ENCODE measurements around the gene LMCD1.

The LMCD1 gene, protein sequence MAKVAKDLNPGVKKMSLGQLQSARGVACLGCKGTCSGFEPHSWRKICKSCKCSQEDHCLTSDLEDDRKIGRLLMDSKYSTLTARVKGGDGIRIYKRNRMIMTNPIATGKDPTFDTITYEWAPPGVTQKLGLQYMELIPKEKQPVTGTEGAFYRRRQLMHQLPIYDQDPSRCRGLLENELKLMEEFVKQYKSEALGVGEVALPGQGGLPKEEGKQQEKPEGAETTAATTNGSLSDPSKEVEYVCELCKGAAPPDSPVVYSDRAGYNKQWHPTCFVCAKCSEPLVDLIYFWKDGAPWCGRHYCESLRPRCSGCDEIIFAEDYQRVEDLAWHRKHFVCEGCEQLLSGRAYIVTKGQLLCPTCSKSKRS

DNA sequence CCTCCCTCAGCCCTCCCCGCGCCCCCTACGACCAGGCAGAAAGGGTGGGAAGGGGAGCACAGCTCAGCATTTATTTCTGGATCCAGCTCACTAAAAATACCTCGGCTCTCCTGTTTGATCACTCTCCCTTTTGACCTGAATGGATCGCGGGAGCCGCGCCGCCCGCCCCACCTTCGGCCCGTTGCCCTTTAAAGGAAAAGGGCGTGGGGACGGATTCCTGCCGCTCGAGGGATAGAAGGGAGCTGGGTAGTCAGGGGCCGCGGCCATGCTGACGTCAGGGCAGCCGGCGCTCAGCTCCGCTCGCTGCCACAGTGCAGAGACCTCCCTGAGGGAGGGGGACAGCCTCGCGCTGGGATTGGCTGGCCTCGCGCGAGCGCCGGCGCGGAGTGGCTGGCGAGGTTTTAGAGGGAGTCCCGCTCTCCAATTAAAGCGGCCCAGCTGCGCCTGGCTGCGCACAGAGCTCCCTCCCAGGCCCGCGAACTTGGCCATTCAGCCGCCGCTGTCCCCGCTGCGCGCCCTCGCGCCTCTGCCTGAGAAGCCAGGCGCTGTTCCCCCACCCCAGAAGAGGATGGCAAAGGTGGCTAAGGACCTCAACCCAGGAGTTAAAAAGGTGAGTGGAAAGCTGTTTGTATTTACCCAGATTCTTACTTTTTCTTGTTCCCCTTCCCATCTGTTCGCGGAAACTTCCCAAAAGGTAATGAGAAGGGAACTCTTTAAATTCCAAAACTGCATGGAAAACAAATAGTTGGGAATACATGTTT, at the start of gene LMCD1:
LMCD1 (plus strand) TSS at position 453 of the 761 bp plus-strand sequence; CDS start at position 569, 116 bp downstream.
- DNase-seq = peak; percentile 74 to 98 (median 95)

DNA sequence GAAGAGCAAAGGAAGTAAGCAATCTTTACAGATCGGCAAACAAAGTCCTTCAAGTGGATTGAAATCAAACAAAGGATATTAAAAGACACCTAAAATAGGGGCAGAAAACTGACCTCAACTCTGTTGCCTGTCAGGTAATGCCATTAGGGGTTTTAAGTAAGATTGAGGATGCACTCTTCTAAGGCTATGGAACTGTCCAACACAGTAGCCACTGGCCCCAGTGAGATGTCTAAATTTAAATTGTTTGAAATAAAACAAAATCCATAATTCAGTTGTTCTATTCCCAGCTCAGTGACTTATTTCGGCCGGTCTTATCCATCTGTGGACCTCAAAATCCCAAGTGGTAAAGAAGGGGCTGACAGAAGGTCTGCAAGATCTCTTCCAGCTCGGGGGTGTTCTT, 49.5 kb upstream of the LMCD1 start:
- no peak for DNase-seq

DNA sequence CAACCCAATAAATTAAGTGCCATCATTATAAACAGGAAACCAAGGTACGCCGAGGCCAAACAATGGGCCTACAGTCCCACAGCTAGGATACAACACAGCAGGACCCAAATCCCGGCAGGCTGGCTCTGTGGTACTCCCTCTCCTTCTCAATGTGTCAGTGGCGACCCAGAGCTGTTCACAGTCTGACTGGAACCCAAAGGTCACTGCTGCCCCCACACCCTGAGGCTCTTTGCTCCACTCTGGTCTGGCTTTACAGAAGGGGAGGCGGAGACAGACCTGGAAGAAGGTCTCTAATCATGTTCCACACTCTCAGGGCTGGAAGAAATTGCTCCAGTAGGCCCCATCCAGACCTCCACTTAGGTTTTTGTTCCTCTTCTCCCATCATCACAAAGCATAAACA, 48.5 kb upstream of the LMCD1 start:
- no peak for DNase-seq

DNA sequence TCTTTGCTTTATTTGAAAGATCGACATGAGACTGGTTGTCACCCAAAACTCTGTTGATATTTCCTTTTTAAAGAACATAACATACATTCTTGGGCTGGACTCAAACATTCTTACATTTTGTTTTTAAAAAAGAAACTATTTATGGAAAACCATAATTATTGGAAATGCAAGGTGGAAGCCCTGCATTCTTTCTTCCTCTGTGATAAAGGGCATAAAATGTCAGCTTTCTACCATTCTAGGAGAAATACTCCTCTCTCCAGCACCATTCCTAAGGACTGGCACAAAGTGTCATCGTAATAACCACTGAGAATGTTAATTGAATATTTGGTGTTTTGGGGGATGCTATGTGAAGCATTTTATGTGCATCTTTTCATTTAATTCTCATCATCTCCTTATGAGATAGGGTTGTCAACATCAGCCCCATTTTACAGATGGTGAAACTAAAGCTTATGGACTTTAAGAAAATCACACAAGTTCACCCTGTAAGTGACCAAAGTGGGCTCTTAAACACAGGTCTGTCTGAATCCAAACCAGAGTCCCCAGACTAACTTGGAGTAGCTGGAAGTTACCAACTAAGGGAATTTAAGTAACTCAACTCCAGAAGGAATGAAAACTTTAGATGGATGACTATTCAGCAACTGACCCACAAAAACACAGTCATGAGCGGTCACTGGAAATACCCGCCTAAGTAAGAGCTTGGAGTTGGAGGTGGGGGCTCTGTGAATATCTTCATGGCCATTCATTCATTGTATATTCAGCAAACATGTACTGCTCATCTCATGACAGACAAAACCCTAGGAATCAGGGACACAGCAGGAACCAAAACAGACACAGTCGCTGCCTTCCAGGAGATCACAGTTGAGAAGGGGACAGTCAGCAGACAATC, 45.9 kb upstream of the LMCD1 start:
- no peak for DNase-seq

DNA sequence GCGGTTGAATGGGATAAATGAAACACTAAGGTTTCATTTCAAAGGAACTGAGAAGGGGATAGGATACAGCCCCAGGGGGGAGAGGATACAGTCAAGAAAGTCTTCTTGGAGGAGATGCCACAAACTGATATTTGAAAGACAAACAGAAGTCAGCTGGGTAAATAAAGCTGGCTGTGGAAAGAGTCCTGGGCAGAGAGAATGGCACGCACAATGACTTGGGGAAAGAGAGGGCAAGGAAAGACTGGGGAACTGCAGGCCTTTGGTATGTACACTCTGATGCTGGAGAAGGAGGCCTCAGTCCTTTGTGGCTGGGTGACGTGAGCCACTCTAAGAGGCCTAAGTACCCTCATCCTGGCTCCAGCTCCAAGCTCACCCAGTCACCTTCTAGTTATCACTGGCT, 45.2 kb upstream of the LMCD1 start:
- no peak for DNase-seq

DNA sequence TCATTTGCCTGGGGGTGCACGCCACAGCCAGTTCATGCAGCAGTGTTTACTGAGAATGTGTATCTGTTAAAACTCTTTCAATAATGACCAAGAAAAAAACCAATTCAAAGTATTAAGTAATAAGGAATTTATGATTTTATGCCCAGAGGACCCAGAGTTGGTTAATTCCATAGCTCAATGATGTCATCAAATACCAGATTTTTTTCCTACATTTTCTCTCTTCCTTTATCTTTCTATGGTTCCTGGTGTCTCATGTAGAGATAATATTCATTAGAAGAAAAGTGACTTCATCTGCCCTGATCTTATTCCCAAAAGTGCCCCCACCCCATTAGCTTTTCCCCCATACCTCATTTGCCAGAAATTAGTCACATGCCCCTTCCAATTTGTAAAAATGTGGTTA, 44.6 kb upstream of the LMCD1 start:
- DNase-seq = no peak

DNA sequence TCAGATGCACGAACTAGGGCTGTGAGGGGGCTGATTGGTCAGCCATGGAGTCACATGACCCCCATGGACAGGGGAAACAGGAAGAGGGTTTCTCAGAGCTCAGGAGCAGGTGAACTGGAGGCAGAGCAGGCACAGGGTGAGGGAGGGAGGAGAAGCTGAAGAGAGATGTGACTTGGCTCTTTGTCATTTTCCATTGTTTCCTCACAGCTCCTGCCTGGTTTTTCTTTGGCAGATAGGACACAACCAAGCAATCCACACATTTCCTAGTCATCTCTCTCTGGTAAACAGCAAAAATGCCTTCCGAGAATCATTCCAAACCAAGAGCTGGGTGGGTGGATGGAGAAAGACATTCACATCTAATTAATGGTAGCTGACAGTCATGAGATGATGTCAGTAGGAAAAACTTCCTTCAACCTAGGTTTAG, 43.4 kb upstream of the LMCD1 start:
- DNase-seq = no peak

DNA sequence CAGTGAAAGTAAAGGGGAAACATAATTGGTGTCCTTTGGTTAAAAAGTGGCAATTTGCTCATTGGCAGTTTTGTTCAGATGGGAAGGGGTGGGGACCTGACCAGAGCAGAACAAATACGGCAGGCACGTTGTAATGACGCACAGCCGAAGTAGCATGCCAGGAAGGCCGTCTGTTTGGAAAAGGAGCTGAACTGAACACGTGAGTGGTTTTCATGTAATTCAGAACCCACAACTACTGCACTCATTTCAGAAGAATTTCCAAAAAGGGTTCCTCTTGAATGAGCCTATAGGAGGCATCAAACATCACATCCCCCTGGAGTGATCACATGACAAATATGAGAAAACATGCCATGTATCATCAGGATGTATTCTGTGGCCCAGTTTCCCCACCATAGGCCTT, 42.9 kb upstream of the LMCD1 start:
- DNase-seq = no peak

DNA sequence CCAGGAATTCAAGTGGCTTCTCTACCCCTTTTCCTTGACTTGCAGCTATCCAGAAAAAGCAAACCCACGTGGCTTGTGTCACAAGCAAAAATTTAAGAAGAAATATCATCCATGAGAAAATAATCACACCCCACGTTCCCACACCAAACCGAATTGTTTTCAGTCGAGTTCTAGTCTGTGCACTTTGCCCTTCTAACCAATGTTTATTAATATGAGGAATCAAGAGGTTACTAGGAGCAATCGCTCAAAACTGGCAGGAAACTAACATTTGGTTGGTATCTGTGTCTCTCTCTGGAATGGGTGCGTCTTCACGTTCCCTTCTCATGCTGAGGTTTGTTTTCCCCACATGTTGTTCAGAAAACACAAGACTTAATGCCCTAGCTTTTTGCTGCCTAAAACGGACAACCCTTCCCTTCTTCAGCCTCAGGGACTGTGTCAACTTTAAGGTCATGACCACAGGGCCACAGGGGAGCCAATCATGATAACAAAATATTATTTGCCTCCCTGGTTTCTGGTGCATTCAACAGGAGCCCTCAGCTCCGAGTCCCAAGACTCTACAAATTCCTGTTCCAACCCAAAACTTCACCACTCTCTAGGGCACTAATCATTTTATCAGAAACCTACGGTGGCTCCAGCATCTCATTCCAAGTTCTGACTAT, 41.4 kb upstream of the LMCD1 start:
- no peak for DNase-seq

DNA sequence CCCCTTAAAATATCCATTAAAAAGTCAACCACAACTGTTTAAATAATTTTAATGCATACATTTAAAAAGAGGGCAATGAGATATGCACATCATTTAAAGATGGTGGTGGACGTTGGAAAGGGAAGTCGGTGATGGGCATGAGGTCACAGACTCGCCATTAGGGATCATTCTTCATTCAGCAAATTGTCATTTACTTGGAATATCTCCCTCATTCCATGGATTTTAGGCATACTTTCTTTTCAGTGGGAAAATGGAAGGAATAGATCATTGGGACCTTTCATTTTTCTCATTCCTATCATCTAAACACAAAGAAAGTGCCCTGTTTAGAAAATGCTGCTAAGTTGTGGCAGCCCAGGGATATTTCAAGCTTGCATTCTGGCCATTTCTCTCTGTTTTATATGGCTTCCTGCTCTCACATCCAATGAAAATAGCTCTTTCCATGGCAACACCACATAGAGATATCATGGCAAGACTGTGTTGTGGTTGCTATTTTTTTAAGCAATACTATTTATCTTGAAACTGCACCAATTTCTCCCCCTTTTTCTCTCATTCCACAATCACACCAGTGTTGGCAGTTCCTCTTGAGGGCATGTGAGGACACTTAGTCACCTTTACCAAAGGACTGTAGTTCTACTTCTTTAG, 40.7 kb upstream of the LMCD1 start:
- DNase-seq = no peak

DNA sequence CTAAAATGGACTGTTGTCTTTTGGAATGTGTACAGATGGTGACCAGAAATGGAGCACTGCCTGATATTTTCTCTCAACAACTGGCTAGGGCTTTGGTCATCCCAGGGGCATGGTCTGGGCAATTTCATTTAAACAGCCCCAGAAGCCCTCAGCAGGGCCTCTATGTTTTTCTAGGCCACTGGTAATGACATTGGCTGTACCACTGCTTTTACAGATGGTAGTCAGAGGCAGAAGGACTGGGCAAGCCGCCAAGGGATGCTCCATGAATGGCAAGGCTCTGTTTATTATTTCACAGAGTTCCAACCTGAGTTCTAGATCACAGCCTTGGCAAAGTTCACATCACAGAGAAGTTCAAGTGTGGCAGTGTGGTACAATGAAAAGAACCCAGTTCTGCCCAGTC, 37.0 kb upstream of the LMCD1 start:
- DNase-seq = peak in 29 of 56 donors; percentile 2 to 63 (median 16)

DNA sequence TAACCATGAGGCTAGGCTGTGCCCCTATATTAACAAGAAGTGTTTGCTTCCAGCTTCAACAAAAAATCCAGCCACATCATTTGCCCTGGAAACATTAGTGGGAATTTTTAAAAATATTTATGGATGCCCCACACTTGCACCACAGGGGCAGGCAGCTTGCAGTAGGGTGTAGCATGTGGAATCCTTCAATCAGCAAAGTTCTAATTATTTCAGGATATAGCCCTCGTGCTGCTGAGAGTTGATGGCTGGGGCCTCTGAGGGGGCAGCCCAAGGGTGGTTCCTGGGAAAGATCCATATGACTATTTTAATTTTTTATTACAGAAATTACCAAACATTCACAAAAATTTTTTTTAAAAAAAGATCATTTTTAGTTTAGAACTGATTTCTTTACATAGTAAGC, 35.1 kb upstream of the LMCD1 start:
- no peak for DNase-seq

DNA sequence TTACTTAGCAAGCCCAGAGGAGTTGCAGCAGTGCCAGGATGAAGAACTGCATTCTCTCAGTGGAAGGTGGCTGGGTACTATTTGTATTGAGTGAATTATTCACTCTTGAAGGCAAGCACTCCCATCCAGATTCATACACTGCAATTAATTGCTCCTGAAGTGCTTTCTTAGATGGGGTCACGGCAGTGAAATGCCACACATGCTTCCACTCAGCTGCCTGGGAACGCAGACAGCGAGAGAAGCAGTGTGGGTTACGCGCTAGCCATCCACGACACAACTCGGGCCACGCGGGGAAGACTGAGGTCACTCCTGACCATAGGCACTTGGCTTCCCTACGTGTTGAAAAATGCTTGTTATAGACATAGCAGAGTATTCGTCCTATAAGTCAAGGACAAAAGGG, 30.8 kb upstream of the LMCD1 start:
- DNase-seq = no peak

DNA sequence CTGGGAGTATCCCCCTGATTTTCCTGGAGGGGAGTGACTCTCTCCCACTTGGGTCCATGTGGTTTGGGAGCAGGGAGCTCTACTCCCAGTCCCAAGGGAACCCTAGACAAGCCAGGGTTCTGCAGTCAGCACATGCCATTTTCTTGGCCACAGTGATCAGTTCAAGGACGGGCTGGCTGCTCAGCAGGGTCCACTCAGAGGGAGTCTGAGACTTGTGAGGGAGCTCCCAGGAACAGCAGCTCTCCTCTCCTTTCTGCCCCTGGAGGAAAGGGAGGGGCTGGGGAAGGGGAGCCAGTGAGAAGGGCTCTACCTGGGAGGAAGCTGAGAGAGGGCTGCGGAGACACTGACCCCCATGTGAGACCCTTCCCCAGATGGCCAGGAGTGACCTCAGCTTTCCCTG, 29.1 kb upstream of the LMCD1 start:
- DNase-seq = no peak

DNA sequence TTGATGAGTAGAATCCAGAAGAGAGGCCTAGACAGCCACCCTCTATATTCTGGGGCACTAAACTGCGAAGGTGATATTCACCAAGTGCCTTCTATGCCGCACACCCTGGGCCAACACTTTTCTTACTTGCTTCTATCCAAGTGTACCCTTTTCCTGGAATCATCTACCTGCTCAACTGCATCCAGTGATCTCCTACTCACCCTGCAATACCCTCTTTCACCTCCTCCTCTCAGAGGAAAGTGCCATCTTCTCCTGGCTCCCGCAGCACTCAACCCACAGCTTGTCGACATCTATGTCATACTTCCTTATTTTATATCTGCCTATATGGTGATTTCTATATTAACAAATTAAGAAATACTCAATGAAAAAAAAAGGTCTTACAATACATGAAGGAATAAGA, 28.6 kb upstream of the LMCD1 start:
- no peak for DNase-seq

DNA sequence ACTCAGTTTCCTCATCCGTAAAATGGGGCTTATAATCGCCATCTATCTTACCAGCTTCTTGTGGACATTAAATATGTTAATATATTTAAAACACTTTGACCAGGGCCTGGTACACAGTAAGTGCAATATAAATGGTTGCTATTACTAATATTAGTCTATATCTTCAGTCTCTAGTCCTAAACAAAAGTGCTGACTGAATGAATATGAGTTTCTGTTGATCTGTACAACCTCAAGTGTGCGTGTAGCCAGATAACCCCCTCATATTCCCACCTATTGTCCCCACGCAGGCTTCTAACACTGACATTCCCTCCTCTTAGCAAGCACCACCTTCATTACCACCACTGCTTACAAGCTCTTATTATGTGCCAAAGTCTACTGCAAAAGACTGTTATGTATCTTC, 27.6 kb upstream of the LMCD1 start:
- no peak for DNase-seq

DNA sequence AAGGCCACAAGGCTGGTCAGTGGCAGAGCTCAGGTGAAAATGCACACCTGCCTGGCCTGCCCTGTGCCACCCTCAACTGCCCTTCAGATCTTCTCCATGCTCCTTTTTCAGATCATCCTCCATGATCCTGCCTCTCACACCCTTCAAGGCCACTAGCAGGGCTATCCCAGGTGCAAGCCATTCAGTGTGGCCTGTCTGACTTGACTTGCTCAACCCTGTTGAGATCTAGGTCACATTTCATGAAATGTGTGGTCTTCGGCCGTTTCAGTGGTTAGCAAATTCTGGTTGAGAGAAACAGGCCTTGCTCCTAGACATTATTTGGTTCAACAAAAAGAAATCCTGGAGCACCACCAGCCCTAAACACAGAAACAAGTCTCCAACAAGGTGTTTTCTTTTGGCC, 26.6 kb upstream of the LMCD1 start:
- no peak for DNase-seq

DNA sequence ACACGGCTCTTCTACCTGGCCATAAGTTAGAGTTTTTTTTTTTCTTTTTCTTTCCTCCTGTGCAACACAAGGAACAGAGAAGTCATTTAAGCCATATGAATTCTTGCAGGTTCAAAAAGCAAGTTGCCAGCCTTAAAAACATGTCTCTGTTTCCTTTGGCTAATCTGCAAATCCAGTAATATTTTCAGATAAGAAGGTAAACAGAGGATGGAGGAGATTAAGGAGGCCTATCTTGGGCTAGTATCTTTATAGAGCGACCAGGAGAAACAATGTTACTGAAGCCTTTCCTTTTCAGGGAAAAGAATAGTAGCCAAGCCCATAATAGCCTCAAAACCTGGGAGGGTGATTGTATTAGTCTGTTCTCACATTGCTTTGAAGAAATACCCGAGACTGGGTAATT, 20.9 kb upstream of the LMCD1 start:
- no peak for DNase-seq

DNA sequence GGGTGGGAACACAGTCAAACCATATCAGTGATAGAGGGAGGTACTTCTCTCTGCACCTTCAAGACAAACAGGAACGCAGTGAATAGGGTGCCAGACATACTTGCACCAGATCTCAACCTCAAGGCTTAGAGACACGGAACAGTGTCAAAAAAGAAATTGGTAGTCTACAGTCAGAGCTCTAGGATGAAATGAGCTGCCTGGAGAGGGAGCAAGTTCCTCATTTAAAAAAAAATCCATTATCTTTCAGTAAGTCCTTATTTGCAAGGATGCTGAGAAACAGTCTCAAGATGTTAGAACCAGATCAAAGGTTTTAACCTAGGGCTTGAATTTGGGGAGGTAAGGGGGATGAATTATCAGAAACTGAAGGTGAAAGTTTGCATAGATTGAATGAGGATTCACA, 20.2 kb upstream of the LMCD1 start:
- no peak for DNase-seq

DNA sequence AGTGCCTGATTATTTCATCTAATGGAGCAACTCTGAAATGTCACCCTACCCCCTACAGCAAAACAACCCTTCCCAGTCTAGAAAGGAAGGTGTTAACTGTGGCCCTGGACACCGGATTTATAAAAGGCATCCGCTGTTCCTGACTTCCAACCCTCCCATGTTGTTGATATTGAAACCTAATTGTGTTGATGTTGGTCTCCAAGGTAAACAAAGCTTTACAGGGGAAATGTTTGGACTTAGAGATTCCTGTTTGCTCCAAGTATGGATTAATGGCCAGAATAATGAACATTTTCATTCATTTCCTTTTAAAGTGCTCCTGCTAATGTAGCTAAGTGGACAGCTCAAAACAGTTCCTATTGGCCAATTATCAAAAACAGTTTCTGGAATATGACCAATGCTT, 19.4 kb upstream of the LMCD1 start:
- no peak for DNase-seq

Measured in nucleus accumbens (tissue), 56 donors.